ENCODE results near the gene MDC1.
"Not testable (repeated sequence)": the region's sequence is repeated elsewhere in the genome, so short reads cannot be mapped to it uniquely, and the experiment has no call there.

The MDC1 gene, protein sequence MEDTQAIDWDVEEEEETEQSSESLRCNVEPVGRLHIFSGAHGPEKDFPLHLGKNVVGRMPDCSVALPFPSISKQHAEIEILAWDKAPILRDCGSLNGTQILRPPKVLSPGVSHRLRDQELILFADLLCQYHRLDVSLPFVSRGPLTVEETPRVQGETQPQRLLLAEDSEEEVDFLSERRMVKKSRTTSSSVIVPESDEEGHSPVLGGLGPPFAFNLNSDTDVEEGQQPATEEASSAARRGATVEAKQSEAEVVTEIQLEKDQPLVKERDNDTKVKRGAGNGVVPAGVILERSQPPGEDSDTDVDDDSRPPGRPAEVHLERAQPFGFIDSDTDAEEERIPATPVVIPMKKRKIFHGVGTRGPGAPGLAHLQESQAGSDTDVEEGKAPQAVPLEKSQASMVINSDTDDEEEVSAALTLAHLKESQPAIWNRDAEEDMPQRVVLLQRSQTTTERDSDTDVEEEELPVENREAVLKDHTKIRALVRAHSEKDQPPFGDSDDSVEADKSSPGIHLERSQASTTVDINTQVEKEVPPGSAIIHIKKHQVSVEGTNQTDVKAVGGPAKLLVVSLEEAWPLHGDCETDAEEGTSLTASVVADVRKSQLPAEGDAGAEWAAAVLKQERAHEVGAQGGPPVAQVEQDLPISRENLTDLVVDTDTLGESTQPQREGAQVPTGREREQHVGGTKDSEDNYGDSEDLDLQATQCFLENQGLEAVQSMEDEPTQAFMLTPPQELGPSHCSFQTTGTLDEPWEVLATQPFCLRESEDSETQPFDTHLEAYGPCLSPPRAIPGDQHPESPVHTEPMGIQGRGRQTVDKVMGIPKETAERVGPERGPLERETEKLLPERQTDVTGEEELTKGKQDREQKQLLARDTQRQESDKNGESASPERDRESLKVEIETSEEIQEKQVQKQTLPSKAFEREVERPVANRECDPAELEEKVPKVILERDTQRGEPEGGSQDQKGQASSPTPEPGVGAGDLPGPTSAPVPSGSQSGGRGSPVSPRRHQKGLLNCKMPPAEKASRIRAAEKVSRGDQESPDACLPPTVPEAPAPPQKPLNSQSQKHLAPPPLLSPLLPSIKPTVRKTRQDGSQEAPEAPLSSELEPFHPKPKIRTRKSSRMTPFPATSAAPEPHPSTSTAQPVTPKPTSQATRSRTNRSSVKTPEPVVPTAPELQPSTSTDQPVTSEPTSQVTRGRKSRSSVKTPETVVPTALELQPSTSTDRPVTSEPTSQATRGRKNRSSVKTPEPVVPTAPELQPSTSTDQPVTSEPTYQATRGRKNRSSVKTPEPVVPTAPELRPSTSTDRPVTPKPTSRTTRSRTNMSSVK (N-terminal part only)

DNA sequence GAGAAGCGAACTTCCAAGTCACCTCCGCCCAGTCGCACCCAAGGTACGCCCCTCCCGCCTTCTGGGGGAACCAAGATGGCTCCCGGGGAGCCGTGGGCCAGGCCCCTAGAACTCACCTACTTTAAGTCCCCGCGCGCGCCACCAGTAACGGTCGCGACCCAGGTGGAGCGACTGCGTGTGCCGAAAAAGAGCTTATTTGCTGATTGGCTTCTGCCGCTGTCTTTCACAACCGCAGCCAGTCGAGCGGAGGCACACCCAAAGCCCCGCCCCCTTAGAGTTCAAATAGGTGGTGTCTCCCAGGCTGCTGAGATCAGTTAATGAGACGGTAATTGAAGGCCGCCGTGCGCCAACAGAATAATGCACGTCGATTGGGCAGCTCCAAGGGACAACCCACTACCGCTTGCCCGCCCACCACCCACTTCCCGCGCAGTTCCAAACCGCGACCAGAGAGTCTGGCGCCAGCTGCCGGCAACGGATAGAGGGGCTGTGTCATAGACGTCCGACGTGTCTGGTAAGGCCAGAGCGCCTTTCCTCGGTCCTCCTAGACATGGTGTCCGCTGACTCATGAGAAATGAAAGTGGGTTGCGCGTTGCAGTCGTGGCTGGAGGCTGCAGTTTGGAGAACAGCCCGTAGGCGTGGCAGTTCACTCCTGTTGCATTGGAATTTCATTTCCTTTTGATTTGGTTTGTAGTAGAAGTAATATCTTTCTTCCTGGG lies at the start of gene MDC1:
TSS of gene MDC1 (minus strand) at position 153 of the 716 bp plus-strand sequence. CDS start 2,106 bp downstream, outside the sequence.
- DNase-seq (ENCODE audit: low read depth): peak; percentile 99

DNA sequence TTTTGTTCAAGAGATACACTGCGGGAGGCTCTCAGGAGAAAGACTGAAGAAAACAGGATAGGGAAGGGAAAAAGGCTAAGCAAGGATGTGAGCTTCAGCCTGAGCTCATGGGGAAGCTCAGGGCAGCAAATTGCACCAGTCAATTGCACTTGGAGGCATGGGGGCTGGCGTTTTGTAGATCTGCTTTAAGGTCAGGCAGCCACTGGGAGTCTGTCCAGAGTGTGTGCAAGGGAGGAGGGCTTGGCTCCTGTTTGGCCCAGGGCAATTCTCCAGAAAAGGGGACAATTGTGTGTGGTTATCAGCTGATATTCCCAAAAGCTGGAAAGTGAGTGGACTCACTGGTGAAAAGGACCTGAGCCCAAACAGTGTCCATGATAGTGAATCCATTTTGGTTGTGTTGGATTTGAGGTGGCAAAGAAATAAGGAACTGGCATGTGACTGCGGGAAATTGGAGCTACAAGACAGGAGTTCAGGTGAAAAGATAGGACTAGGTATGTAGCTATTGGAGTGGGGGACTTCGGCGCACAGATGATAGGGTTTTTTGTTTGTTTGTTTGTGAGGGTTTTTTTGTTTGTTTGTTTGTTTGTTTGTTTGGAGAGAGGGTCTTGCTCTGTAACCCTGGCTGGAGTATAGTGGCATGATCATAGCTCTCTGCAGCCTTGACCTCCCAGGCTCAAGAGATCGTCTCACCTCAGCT lies 49.5 kb upstream of the MDC1 start:
- DNase-seq (ENCODE audit: low read depth): no peak

DNA sequence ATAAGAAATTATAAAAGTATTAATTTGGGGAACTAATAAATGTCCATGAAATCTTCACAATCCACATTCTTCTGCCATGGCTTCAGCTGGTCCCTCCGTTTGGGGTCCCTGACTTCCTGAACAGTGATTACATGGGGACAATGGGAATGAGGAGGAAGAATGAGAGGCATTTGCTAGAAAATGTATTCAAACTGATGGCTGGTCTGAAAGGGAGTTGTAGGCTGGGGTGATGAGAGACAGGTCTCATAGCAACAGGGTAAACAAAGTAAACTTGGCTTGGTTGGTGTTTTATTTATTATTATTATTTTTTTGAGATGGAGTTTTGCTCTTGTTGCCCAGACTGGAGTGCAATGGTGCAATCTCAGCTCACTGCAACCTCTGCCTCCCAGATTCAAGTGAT lies 48.4 kb upstream of the MDC1 start:
- DNase-seq (ENCODE audit: low read depth): not testable (repeated sequence)

- DNase-seq (ENCODE audit: low read depth): not testable (repeated sequence)
Measured at GRCh38 chr6:30764490-30765043, 47.5 kb upstream of the MDC1 start.

- DNase-seq (ENCODE audit: low read depth): no peak
Measured at GRCh38 chr6:30763618-30764489, 46.8 kb upstream of the MDC1 start.

DNA sequence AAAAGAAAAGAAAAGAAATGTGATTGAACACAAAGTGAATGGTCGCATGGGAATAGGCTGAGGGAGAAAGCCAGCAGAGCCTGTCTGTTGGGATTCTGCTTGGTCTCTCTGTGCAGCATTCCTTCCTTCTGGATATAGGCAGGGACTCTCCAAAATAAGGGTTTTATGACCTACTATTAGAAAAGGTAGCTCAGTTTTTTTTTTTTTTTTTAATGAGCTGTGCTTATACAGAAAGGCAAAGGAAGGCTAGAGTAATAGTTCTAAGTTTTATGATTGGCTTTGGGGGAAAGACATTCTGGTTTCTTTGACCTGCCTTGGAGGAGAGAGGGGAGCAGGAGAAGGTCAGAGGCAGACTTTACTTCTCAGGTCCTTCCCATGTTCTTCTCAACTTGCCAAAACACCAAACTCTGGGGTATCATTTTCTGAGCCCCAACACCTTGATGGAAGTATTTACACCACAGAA lies 46.1 kb upstream of the MDC1 start:
- no peak for DNase-seq (ENCODE audit: low read depth)

DNA sequence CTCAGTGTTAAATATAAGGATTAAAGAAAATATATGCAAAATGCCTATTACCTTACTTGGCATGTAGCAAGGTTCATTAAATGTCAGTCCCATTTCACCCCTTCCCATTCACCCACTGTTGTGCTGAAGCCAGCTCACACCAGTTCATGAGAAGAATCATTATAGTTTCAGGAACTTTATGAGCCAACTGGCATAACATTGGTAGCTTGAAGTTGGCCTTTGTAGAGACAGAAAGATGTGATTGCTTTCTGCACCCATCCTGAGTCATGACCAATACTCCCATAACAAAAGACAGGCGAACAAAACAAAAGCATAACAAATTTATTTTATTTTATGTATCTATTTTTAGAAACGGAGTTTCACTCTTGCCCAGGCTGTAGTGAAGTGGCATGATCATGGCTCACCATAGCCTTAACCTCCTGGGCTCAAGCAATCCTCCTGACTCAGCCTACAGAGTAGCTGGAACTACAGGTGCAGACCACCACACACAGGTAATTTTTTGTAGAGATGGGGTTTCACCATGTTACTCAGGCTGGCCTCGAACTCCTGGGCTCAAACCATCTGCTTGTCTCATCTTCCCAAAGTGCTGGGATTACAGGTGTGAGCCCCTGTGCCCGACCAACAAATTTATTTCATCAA lies 44.8 kb upstream of the MDC1 start:
- no peak for DNase-seq (ENCODE audit: low read depth)

DNA sequence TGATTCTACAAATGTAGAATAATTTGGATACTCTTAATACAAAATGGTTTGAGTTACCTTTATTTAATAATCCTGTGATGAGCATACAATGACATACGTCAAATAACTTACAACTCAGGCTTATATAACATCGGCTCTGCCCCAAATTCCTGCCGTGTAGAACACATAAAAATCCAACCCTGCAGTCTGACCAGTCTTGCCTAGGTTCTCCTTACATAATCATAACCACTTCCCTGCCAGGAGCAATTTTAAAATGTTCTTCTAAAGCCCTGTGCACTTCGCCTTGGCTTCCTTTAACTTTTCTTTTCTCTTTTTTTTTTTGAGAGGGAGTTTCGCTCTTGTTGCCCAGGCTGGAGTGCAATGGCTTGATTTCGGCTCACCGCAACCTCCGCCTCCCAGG lies 43.5 kb upstream of the MDC1 start:
- no peak for DNase-seq (ENCODE audit: low read depth)

DNA sequence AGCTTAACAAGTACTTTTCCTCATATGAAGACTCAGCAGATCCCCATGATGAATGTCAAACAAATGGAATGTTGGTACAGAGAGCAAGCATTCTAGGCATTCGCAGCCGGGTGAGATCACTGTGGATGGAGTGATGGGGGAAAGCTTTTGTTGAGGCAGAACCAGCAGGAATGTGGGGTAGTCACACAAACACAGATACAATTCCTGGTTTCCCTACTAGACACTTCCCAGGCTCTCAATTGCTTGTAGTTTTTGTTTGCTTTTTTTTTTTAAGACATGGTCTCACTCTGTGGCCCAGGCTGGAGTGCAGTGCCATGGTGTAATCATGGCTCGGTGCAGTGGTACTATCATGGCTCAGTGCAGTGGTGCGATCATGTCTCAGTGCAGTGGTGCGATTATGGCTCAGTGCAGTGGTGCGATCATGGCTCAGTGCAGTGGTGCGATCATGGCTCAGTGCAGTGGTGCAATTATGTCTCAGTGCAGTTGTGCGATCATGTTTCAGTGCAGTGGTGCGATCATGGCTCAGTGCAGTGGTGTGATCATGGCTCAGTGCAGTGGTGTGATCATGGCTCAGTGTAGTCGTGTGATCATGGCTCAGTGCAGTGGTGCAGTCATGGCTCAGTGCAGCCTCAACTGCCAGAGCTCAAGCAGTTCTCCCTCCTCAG lies 42.6 kb upstream of the MDC1 start:
- no peak for DNase-seq (ENCODE audit: low read depth)

GRCh38 chr6:30757261-30757904 lies 40.3 kb upstream of the MDC1 start:
- no peak for DNase-seq (ENCODE audit: low read depth)

GRCh38 chr6:30756405-30757003 lies 39.4 kb upstream of the MDC1 start:
- not testable (repeated sequence) for DNase-seq (ENCODE audit: low read depth)

DNA sequence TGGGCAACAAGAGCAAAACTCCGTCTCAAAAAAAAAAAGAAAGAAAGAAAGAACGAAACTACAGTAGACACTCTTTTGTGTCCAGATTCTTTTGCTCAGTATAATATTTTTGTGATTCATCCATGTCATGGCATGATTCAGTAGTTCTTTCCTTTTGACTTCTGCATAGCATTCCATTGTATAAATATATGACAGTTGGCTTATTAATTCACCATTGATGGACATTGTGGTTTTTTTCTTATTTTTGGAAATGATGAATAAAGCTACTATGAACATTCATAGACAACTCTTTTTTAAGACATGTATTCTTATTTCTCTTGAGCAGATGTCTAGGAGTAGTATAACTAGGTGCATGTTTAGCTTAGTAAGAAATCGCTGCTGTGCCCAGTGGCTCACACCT lies 37.5 kb upstream of the MDC1 start:
- DNase-seq (ENCODE audit: low read depth): no peak

GRCh38 chr6:30752157-30752927 lies 35.3 kb upstream of the MDC1 start:
- no peak for DNase-seq (ENCODE audit: low read depth)

DNA sequence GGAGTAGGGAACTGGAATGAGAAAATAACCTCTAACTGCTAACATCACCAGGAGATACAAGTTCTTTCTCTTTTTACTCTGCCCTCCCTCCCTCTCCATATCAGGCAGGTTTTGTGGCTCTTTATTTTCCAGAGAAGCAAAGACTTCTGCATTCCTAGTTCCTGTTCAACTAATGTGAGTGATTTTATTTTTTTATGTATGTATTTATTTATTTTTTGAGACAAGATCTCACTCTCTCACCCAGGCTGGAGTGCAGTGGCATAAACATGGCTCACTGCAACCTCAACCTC lies 33.2 kb upstream of the MDC1 start:
- no peak for DNase-seq (ENCODE audit: low read depth)

DNA sequence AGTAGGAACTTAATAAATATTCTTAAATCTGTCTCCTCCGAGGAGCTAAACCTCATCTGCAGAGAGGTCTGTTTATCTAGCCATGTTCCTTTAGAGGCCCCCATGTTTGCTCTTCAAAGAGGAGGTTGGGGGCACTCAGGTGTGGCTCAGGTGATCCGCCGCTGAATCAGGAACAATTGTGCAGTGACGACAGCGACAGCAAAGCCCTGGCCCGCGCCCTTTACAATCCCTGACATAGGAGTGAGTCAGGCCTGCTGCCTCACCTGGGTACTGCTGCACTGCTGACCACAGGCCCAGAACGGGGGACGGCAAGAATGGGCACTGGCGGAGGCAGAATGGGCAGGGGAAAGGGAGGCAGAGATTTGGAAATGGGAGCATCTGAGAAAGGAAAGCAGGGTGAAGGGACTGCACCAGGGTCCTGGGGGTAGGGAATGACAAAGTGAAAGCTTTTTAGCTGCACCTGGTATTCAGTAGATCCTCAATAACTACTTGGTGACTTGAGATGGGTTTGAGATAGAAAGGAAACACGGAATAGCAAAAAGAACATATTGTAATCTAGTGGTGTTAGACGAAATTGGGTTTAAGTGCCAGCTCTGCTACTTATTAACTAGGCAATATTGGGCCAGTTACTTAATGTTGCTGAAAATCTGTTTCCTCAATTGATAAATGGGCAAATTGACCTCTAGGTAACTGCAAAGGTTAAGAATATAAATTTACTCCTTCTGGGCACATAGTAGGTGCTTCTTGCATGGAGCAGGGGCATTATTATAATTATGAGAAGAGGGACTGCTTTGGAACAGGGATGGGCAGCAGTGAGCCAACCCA lies 32.7 kb upstream of the MDC1 start:
- DNase-seq (ENCODE audit: low read depth): no peak
